Iris pigment epithelial cell (primary cell): ENCODE data around the gene DDX25.
"Not testable (repeated sequence)": the region's sequence is repeated elsewhere in the genome, so short reads cannot be mapped to it uniquely, and the experiment has no call there.

ENCODE experiments used
- DNase-seq: peaks from one replicate; pipeline ENCODE4 v3.0.0-alpha.2; 2011; ENCODE audit warnings: low read depth

Gene DDX25

DNA sequence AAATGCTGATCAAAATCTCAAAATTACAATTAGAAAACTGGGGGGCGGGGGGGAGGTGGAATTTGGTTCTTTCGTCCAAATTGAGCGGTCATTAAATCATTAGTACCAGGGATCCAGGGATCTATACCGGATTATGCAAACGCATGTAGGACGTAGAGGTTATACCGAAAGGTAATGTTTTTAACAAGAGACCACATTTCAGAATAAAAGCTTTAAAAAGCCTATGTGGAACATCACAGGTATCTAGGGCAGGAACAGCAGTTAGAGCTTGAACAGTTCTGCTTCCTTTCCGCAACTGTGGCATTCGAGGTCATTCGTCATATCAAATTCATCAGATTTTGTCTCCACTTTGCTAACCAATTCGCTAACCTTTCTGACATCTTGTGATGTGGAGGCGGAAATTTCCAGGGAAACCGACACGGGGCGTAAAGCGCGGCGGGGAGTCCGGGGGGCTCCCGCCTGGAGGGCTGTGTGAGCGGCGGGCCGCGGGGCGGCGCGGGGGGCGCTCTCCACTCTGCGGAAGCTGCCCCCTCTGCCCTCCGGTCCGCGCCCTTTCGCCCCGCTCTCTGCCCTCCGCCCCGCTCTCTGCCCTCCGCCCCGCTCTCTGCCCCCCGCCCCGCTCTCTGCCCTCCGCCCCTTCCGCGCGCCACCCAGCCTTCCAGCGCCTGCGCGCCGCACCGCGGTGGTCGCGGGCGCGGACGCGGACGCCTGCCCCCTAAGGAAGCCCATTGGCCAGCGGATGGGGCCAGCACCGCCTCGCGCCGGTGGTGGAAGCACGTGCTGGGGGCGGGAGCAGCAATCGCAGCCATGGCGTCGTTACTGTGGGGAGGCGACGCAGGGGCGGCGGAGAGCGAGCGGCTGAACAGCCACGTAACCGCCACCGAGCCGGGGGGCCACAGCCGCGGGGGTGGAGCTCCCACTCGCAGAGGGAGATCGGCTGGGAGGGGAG is at the start of gene DDX25:
DDX25 (plus strand) TSS at position 798 of the 949 bp plus-strand sequence; CDS start at position 808, 10 bp downstream.
- no peak for DNase-seq

DNA sequence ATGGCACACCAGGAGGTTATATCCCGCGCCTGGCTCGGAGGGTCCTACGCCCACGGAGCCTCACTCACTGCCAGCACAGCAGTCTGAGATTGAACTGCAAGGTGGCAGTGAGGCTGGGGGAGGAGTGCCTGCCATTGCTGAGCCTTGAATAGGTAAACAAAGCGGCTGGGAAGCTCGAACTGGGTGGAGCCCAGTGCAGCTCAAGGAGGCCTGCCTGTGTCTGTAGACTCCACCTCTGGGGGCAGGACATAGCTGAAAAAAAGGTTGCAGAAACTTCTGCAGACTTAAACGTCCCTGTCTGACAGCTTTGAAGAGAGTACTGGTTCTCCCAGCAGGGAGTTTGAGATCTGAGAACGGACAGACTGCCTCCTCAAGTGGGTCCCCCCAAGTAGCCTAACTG is 46.6 kb upstream of the DDX25 start:
- DNase-seq = not testable (repeated sequence)

DNA sequence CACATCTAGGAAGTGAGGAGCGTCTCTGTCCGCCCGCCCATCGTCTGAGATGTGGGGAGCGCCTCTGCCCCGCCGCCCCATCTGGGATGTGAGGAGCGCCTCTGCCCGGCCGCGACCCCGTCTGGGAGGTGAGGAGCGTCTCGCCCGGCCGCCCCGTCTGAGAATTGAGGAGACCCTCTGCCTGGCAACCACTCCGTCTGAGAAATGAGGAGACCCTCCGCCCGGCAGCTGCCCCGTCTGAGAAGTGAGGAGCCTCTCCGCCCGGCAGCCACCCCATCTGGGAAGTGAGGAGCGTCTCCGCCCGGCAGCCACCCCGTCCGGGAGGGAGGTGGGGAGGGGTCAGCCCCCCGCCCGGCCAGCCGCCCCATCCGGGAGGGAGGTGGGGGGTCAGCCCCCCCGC is 41.5 kb upstream of the DDX25 start:
- not testable (repeated sequence) for DNase-seq

DNA sequence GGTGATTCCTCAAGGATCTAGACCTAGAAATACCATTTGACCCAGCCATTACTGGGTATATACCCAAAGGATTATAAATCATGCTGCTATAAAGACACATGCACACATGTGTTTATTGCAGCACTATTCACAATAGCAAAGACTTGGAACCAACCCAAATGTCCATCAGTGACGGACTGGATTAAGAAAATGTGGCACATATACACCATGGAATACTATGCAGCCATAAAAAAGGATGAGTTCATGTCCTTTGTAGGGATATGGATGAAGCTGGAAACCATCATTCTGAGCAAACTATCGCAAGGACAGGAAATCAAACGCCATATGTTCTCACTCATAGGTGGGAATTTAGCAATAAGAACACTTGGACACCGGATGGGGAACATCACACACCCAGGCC is 39.0 kb upstream of the DDX25 start:
- DNase-seq = not testable (repeated sequence)

DNA sequence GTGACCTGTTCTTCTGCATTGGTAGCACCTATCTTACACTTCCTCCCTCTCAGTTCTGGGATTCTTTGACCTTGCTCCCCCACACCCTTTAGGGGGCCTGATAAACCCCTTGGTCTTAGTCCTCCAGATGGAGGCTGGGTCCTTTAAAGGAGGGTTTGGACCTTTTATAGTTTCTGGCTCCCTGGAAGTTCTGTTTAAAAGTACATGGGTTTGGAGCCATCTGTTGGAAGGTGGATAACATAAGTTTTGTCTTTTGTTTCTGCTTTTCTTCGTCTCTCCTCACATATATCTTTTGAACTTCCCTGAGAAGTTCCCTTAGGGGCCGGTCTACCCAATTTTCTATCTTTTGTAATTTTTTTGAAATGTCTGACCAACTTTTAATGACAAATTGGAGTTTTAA is 34.8 kb upstream of the DDX25 start:
- DNase-seq = no peak

DNA sequence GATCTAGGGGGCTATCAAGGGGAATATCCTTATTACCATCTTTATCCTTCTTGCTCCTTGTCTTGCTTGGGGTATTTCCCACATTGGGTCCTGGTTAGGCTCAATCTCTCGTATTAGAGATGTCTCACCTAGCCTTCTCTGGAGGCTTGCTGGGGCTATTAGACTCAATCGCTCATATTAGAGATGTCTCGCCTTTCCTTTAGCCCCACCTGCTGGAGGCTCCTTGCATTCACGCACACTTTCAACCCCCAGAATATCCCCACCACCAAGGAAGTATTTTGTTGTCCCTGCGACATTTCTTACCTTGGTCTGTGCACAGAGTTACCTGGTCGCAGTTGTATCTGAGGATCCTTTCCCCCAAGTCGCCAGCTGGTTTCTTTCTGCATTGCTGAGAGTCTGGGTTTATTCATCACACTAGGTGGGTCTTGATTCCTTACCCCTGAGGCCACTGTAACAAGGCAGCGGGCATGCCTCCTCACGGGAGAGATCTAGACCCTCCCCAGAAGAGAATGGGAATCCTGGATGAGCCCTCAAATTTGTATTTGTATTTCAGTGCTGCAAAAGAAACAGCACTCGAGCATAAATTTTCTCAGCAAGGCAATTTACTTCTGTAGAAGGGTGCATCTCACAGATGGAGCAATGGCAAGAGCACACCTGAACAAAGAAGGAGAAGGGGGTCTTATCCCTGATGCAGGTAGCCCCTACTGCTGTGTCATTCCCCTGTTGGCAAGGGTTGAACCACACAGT is 32.7 kb upstream of the DDX25 start:
- DNase-seq = peak; percentile 45

DNA sequence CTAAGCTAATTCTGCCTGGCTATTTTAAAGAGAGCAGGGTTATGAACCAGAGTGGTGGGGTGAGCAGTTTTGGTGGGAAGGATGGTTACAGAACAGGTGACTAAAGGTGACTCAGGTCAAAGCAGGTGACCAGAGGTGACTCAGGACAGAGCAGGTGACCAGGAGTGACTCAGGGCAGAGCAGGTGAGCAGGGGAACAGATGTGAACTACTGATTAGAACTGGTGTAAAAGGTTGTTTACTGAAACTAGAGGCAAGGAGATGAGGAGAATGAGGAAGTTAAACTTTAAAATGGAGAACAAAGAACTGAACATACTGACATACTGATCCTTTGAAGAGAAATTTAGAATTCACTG is 32.2 kb upstream of the DDX25 start:
- DNase-seq = no peak

DNA sequence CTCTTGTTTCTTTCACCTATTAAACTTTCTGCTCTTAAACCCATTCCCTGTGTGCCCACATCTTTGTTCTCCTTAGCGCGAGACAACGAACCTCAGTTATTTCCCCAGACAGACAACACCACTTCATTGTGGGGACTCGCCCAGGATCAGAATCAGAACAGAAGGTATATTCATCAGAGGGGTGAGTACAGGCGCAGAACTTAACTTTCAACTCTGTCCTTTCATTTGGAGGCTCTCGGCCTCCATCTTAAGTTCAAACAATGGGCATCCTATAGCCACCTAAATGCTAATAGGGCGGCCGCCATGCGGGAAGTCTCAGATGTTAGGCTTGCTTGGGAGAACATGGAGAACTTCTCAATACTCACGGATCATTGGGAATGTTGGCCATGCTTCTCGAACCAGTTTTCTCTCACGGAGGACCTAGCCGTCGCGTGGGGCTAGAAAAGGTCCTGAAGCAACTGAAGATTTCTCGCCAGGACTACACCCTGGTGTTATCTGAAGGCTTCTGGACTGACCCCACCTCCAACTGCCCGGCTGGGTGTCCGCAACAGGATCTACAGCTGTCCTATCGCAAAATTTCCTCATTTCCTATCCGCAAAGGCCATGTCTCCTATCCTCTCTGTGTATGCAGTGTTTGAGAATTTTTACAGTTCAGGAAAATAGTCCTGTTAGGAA is 30.3 kb upstream of the DDX25 start:
- DNase-seq = no peak

DNA sequence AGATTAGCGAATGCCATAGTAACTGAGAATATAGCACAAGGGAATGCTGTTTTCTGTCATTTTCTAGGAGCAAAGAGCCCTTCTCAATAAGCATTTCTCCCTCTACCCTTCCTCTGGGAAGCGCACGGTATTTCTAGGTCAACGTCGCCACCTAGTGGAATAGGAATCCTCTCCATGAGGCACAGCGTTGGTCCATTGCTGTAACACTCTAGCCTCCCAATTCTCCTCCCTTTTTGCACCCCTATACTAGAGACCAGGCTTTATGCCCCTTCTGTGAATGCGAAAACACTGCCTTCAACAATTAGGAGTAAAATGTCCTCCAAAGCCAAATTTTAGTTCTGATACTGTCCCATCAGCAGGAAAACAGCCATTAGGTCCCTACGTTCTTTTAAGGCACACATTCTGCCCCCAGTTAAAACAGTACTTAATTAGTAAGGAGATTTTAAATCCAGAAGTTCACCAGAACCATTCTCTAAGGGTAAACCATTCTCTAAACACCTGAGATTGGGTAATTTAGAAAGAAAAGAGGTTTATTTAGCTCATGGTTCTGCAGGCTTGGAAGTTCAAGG is 29.7 kb upstream of the DDX25 start:
- peak; percentile 67 for DNase-seq

DNA sequence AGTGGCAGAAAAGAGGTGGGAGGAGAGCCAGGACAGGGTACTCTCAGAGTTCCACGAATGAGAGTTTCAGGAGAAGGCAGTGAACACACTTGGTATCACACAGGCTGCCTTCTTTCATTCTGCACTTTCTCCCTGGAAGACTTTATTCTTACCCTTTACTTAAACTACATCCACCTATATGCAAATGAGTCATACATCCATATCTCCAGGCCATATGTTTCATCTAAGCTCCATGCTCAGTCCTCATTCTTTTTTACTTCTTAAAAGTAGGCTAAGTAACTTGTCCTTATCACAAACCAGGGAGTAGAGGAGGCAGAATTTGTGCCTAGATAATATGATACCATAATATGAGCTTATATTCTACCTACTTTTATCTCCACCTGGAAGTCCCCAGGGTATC is 23.0 kb upstream of the DDX25 start:
- DNase-seq = no peak

DNA sequence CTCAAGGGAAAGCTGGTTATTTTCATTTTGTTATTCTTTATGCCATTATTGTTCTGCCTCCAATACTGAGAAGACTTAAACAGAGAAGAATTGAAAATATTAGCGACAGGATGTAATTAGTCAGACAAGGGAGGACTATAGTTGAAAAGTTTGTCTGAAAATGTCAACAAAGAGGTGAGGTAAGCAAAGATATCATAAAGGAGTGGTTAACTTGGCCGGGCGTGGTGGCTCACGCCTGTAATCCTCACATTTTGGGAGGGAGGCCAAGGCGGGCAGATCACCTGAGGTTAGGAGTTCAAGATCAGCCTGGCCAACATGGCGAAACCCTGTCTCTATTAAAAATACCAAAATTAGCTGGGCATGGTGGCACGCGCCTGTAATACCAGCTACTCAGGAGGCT is 20.9 kb upstream of the DDX25 start:
- no peak for DNase-seq

DNA sequence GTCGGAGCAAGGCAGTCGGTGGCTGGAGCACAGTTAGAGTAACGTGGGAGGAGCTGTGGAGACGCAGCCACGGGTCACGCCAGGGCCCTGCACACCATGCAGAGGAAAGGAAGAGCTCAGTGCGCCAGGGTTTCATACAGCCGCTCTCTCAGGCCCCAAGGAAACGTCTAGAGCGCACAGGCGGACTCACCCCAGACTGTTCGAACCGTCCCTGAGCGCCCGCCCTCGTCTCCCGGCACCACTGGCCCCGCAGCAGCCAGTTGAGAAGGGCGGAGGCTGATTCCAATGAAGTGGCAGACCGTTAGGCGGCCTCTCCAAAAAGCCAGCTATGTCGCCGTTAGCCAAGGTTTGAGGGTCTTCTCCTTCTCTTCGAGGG is 17.3 kb upstream of the DDX25 start:
- peak; percentile 10 for DNase-seq

DNA sequence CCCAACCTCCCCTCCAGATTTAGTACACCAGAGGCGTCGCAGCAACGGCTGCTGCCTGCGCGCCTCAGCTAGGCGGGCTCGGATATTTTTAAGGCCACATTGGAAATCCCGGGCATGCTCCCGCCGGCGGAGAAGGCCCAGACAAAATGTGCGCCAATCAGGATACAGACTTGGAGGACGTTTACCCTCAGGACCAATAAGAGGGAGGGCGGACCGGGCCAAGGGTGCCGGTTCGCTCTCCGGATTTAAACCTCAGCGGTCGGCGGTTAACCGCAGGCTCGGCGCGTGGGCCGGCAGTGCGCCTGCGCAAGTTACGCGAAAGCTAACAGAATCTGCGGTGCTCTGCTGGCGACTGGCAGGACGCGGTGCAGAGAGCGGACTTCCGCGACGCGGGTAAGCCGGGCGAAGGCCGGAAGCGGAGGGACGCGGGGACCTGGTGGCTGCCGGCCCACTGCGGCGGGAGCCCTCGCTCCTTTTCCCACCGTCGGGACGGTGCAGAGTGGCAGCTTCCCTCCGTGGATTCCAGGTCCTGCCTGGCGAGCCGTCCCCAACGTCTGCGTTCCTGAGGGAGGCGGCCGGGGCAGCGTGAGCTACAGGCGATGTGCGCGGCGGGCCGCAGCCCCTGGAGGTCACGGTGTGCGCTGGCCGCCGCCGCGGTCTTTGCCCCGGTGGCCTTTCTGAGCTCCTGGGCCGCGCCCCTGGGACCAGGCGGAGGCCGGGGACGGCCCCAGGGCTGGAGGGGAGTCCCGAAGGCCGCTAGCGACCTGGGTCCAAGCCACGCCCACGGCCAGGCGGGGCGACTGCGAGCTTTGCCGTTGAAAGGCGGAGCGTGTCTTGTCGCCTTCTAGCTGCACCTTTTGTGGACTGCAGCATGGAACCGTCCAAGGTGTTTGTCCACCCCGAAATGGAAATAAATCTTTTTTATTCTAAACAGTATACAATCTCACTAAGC is 16.7 kb upstream of the DDX25 start, which contains the start of gene HYLS1:
HYLS1 (plus strand) TSS at position 296 of the 952 bp plus-strand sequence. CDS start 11,701 bp downstream, outside the sequence.
- peak; percentile 99 for DNase-seq

DNA sequence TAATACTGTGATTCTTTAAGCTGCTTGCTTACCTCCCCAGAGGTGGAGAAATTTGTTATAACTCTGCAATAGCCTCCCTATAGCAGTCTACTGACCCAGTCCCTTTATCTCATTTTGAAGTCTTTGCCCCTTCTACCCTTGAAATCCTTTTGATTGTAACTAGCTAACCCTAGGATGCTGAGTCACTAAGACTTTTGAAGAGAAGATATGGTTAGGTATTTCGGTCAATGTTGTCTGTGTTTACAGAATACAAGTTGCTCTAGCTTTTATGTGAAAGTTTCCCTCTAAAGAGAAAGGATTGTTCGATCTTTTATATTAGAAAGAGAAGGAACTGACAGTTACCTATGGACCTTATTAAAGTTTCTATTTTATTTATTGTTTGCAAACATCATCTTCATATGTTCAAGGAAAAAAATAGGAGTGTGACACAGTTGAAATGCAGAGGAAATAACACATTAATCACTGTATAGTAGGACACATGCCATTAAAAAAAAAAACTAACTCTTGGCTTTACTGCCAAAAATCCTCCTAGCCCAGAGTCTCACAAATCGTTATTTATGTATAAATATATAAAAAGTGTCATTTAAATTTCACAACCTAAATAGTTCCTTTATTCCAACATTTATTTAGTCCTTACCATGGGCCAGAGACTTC is 13.7 kb upstream of the DDX25 start:
- DNase-seq = peak; percentile 45

DNA sequence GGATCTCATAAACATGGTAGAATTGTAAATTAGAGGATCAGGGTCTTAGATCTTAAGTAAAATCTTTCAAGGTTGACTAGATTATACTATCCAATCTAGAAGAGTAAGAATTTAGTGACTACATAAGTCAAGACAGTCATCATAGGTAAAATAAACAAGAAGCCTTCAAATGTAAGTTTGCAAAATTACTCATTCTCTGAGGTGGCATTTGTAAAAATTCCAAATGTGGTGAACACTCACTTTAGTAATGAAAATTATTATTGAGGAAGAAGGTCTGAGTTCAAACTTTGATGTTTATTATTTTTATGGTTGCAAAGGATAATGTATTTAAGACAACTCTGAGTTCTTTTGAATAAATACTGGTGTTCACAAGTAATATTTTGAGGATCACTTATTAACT is 12.2 kb upstream of the DDX25 start:
- DNase-seq = peak; percentile 54

DNA sequence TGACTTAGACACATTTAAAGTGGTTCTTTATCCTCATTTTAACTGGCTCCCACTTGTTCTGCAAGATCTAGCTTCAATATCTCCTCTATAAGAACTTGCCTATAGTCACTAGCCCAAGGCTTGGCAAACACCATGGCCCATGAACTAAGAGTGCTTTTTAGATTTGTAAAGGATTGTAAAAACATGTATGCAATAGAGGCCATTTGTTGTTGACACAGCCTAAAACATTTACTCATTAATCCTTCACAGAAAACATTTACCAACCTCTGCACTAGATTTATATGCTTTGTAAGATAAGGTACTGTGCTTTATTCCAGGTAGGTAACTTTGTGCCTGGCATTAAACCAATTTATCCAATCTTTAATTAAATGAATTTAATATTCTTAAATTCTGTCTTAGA is 11.3 kb upstream of the DDX25 start:
- no peak for DNase-seq

DNA sequence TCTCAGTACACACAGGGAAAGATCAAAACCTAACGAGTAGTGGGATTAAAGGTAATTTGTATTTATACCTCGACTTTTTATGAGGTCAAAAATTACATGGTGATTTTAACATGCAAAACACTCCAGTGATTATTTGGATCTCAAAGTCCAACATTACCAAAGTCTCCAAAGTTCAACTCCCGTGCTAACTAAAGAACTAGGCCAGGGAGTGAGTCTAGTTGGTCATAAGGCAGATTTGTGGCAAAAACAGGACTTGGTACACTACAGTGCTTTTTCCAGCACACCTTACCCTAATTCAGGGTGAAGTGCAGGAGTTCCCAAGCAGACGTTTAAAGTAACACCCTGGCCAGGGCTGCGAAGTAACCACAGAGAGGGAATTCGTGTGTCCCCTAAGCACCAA is 2.4 kb upstream of the DDX25 start:
- no peak for DNase-seq

DNA sequence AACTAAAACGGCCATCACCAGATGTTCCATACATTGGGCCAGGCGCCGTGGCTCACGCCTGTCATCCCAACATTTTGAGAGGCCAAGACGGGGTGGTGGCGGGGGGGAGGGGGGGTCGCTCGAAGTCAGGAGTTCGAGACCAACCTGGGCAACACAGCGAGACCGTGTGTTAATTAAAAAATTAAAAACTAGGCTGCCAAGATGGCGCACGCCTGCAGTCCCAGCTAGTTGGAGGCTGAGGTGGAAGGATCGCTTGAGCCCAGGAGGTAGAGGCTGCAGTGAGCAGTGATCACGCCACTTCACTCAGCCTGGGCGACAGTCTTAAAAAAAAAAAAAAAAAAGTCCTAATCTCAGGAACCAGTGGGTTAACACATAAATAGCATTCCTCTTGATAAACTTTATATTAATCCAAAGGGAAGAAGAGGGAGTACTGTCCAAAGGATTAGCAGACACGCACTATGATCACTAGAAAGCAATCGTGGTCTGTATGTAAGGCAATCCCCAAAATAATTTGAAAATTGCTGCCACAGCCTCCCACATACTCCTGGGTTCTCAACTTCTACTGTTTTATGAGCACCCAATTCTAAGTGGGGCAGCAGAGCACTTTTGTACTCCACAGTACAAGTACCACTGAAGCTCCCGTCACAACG is 1.9 kb upstream of the DDX25 start:
- no peak for DNase-seq

DNA sequence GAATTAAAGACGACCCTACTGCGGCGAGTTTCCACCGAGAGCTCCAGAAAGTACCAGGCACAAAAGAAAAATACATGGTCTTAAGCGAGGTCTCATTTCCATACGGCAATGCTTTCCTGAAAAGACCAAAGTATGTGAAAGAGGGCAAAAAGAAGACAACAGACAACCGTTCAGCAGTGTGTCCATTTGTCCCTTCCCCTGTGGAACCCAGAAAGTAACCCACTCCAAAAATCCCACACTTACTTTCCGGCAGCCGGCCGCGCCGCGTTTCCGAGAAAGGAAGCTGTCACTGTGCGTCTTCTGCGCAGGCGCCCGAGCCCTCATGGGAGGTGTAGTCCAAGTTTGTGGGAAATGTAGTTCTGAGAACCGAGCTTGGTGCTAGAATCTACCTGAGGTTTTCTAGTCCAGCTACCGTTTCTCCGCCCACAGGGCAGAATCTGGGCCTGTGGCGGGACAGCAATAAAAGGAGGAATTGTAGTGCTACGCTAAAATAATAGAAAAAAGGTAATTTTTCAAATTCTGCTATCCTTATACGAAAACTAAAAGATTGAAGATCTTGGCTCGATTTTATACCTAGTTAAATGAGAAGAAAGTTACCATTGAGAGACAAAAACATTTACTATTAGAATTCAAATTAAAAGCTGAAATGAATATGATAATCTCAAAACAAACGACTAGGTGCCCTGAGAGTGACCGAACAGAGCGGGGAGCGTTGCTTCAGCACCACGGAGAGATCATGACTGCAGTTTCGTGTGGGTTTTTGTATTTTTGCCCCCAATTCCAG is 1.2 kb upstream of the DDX25 start, which contains the start of gene PUS3:
PUS3 (minus strand) TSS at position 280 of the 784 bp plus-strand sequence. CDS start 6,922 bp downstream, outside the sequence.
- DNase-seq = peak; percentile 85
